ENCODE measurements around the gene MAP2K2. TPM values are rescaled to one million over a fixed set of nuclear protein-coding genes. Genes with fewer than 3 reads are reported as not detected.

MAP2K2 gene
- total and polyA plus RNA-seq, 4 donors, result 63.6 to 181 (median 133) TPM

DNA sequence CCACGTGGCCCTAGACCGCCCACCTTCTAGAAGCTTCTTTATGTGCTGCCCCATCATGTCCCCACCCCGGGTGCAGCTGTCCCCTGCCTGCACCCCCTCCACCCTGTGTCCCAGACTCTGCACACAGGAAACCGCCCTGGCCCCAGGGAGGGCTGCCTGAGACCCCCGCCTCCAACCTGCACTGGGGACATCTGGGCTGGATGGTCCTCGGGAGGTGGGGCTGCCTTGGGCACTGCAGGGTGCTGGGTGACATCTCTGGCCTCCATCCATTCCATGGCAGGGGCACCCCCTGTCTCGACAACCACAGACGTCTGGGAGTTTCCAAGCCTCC lies 39.4 kb downstream of the MAP2K2 start:
- TF ChIP-seq, protein P1, sequence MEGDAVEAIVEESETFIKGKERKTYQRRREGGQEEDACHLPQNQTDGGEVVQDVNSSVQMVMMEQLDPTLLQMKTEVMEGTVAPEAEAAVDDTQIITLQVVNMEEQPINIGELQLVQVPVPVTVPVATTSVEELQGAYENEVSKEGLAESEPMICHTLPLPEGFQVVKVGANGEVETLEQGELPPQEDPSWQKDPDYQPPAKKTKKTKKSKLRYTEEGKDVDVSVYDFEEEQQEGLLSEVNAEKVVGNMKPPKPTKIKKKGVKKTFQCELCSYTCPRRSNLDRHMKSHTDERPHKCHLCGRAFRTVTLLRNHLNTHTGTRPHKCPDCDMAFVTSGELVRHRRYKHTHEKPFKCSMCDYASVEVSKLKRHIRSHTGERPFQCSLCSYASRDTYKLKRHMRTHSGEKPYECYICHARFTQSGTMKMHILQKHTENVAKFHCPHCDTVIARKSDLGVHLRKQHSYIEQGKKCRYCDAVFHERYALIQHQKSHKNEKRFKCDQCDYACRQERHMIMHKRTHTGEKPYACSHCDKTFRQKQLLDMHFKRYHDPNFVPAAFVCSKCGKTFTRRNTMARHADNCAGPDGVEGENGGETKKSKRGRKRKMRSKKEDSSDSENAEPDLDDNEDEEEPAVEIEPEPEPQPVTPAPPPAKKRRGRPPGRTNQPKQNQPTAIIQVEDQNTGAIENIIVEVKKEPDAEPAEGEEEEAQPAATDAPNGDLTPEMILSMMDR (IDR thresholded peaks at IDR 0.05; ENCODE audit: control extremely low read depth, extremely low read depth), result no peak
- no peak overlapping the region for H3K9ac ChIP-seq (ENCODE audit: insufficient read depth in 1 of 2, low read length in 2 of 2)
- peaks cover 0 to 4% (median 0%) of the 10 kb centered on the region in 4 donors for H3K36me3 ChIP-seq (ENCODE audit: control insufficient read depth in 4 of 4, insufficient read depth in 4 of 4, low read length in 4 of 4)
- no peak for DNase-seq
- WGBS, 2 donors, result 60 to 61% methylated on average over 7 to 8 of the region's 8 CpGs
- H3K27me3 ChIP-seq (ENCODE audit: control insufficient read depth in 3 of 3, insufficient read depth in 3 of 3, low read length in 2 of 3), result no peaks in the 10 kb centered on the region
- peak overlapping the region in 1 of 2 donors; percentile 68 for H3K27ac ChIP-seq (ENCODE audit: low read depth in 1 of 2, low read length in 1 of 2)
- ATAC-seq (ENCODE audit: insufficient read depth, low FRiP score), result no peak
- H3K4me3 ChIP-seq, result no peak overlapping the region
- no peaks in the 10 kb centered on the region for H3K9me3 ChIP-seq (ENCODE audit: control insufficient read depth in 4 of 4, insufficient read depth in 3 of 4, low read length in 3 of 4)
- peaks cover 0 to 8% (median 0%) of the 10 kb centered on the region in 5 donors for H3K4me1 ChIP-seq (ENCODE audit: control insufficient read depth in 5 of 5, insufficient read depth in 5 of 5, low read length in 5 of 5)

DNA sequence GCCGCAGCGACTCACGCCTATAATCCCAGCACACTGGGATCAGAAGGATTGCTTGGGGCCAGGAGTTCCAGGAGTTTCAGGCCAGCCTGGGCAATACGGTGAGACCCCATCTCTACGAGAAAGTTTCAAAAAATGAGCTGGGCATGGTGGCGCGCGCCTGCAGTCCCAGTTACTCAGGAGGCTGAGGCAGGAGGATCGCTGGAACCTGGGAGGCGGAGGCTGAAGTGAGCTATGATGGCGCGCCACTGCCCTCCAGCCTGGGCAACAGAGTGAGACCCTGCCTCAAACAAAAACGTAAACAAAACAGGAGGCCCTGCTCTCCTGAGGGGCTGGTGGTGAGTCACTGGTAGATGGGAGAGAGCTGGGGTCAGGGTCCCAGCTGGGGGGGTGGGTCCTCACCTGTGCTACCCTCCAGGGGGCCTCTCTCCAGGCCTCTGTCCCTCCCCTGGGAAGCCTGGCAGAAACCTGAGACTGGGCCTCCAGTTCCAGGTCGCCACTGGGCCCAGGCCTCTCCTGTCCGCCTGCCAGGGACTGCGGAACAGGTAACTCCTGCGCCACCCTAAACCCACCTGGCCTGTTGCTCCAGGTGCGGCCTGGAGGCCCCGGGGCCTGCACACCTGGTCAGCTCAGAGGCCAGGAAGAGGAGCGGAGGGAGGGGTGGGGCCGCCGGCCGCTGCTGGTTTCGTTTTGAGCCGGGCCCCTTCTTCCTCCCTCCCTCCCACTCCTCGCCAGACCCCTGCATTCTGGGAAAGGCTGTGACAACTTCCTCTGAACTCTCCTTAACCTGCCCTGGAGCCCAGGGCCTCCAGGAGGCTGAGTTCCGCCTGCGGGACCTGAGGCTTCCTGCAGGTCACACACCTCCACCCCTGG lies 40.0 kb downstream of the MAP2K2 start:
- ATAC-seq (ENCODE audit: insufficient read depth, low FRiP score), result peak; percentile 55
- peak overlapping the region in 1 of 2 donors; percentile 3 for H3K9ac ChIP-seq (ENCODE audit: insufficient read depth in 1 of 2, low read length in 2 of 2)
- WGBS, 2 donors, result 44 to 51% methylated on average over 27 to 28 of the region's 28 CpGs

GRCh38 chr19:4082172-4082571 lies 41.8 kb downstream of the MAP2K2 start:
- Histone ChIP-seq H3K27ac (ENCODE audit: low read depth in 1 of 2, low read length in 1 of 2) (peak overlapping the region in 1 of 2 donors; percentile 24), H3K4me3 (no peak overlapping the region), H3K36me3 (ENCODE audit: control insufficient read depth in 4 of 4, insufficient read depth in 4 of 4, low read length in 4 of 4) (no peaks in the 10 kb centered on the region), H3K9ac (ENCODE audit: insufficient read depth in 1 of 2, low read length in 2 of 2) (no peak overlapping the region), H3K4me1 (ENCODE audit: control insufficient read depth in 5 of 5, insufficient read depth in 5 of 5, low read length in 5 of 5) (peaks cover 0 to 12% (median 0%) of the 10 kb centered on the region in 5 donors), H3K9me3 (ENCODE audit: control insufficient read depth in 4 of 4, insufficient read depth in 3 of 4, low read length in 3 of 4) (no peaks in the 10 kb centered on the region), H3K27me3 (ENCODE audit: control insufficient read depth in 3 of 3, insufficient read depth in 3 of 3, low read length in 2 of 3) (no peaks in the 10 kb centered on the region)
- DNase-seq (no peak), ATAC-seq (ENCODE audit: insufficient read depth, low FRiP score) (no peak)
- WGBS, 2 donors, result 79 to 82% methylated on average over 9 of the region's 9 CpGs
- TF ChIP-seq, protein P1 (IDR thresholded peaks at IDR 0.05; ENCODE audit: control extremely low read depth, extremely low read depth), result no peak

More for the DNA sequence above, 40.0 kb downstream of the MAP2K2 start:
- Histone ChIP-seq H3K4me3 (peak overlapping the region; percentile 12), H3K27ac (ENCODE audit: low read depth in 1 of 2, low read length in 1 of 2) (peak overlapping the region in 1 of 2 donors; percentile 68), H3K9me3 (ENCODE audit: control insufficient read depth in 4 of 4, insufficient read depth in 3 of 4, low read length in 3 of 4) (no peaks in the 10 kb centered on the region), H3K4me1 (ENCODE audit: control insufficient read depth in 5 of 5, insufficient read depth in 5 of 5, low read length in 5 of 5) (peaks cover 0 to 8% (median 0%) of the 10 kb centered on the region in 5 donors), H3K27me3 (ENCODE audit: control insufficient read depth in 3 of 3, insufficient read depth in 3 of 3, low read length in 2 of 3) (no peaks in the 10 kb centered on the region), H3K36me3 (ENCODE audit: control insufficient read depth in 4 of 4, insufficient read depth in 4 of 4, low read length in 4 of 4) (no peaks in the 10 kb centered on the region)
- DNase-seq, result peak; percentile 72 to 85 (median 75)
- TF ChIP-seq, protein P1 (IDR thresholded peaks at IDR 0.05; ENCODE audit: control extremely low read depth, extremely low read depth), result no peak
